ENCODE measurements around the gene RPL41. TPM values are rescaled to one million over a fixed set of nuclear protein-coding genes. Genes with fewer than 3 reads are reported as not detected.

Gene RPL41
- total RNA-seq, 2 experiments from 2014 or later: 5,865 to 5,989 TPM

GRCh38 chr12:56098592-56098991 is 17.8 kb upstream of the RPL41 start:
- H3K9me3 Mint-ChIP-seq: no peaks in the 10 kb centered on the region
- no peak for ATAC-seq (ENCODE audit: poor library complexity)
- no peak for DNase-seq
- H3K36me3 Mint-ChIP-seq (ENCODE audit: low read depth): no peaks in the 10 kb centered on the region
- H3K27me3 Mint-ChIP-seq: no peaks in the 10 kb centered on the region
- Histone ChIP-seq H3K4me3 (ENCODE audit: low read length) (no peak overlapping the region), H3K4me1 (ENCODE audit: insufficient read depth, low read length) (peaks cover 25% of the 10 kb centered on the region), H3K27ac (ENCODE audit: low read depth in 1 of 2, low read length in 2 of 2) (no peak overlapping the region), H3K27me3 (ENCODE audit: control insufficient read depth in 1 of 2, insufficient read depth in 2 of 2, low read length in 2 of 2) (no peaks in the 10 kb centered on the region), H3K36me3 (ENCODE audit: insufficient read depth, low read length) (no peaks in the 10 kb centered on the region), H3K9me3 (ENCODE audit: control insufficient read depth in 1 of 2, insufficient read depth in 1 of 2, low read length in 2 of 2) (no peaks in the 10 kb centered on the region)
- intact Hi-C loops (cut with DNase I, micrococcal nuclease): no loop called here
- ChIA-PET POLR2A (no interaction called here), CTCF (no interaction called here)
- no peak overlapping the region for H3K4me3 Mint-ChIP-seq
- H3K27ac Mint-ChIP-seq: no peak overlapping the region
- TF ChIP-seq, protein P1, sequence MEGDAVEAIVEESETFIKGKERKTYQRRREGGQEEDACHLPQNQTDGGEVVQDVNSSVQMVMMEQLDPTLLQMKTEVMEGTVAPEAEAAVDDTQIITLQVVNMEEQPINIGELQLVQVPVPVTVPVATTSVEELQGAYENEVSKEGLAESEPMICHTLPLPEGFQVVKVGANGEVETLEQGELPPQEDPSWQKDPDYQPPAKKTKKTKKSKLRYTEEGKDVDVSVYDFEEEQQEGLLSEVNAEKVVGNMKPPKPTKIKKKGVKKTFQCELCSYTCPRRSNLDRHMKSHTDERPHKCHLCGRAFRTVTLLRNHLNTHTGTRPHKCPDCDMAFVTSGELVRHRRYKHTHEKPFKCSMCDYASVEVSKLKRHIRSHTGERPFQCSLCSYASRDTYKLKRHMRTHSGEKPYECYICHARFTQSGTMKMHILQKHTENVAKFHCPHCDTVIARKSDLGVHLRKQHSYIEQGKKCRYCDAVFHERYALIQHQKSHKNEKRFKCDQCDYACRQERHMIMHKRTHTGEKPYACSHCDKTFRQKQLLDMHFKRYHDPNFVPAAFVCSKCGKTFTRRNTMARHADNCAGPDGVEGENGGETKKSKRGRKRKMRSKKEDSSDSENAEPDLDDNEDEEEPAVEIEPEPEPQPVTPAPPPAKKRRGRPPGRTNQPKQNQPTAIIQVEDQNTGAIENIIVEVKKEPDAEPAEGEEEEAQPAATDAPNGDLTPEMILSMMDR (IDR thresholded peaks at IDR 0.05): no peak
- peaks cover 34% of the 10 kb centered on the region for H3K4me1 Mint-ChIP-seq (ENCODE audit: low read depth)

DNA sequence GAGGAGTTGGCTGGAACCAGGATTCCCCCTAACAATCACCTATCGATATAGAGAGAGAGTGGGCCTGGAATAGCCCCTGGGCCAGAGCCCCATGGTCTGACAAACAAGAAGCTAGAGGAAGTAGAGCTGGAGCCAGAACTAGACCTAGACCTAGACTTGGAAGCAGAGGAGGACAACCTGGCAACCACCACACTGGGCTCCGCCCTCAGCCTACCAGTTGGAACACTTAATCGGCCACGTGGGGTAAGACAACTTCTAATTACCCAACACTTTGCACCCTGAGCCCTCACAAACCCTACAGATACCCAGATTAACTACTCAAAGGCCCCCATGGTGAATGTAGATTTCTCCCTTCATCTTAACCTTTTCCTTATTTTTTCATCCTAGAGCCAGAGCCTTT is 16.6 kb upstream of the RPL41 start:
- no peaks in the 10 kb centered on the region for H3K36me3 ChIP-seq (ENCODE audit: insufficient read depth, low read length)
- H3K9me3 ChIP-seq (ENCODE audit: control insufficient read depth in 1 of 2, insufficient read depth in 1 of 2, low read length in 2 of 2): no peaks in the 10 kb centered on the region
- peaks cover 33% of the 10 kb centered on the region for H3K4me1 ChIP-seq (ENCODE audit: insufficient read depth, low read length)
- H3K4me1 Mint-ChIP-seq (ENCODE audit: low read depth): peaks cover 45% of the 10 kb centered on the region
- intact Hi-C loops (cut with DNase I, micrococcal nuclease): loop anchor here (2.0 to 10.0 kb wide), 3 partner anchors 17 to 365 kb away; partner anchors contain the start of gene DNAJC14 (in 1 of the 2)
- H3K4me3 ChIP-seq (ENCODE audit: low read length): no peak overlapping the region
- H3K27me3 ChIP-seq (ENCODE audit: control insufficient read depth in 1 of 2, insufficient read depth in 2 of 2, low read length in 2 of 2): no peaks in the 10 kb centered on the region
- H3K9me3 Mint-ChIP-seq: no peaks in the 10 kb centered on the region
- H3K4me3 Mint-ChIP-seq: peak overlapping the region; percentile 16
- peak overlapping the region; percentile 73 for H3K27ac Mint-ChIP-seq
- H3K27me3 Mint-ChIP-seq: no peaks in the 10 kb centered on the region
- H3K36me3 Mint-ChIP-seq (ENCODE audit: low read depth): peaks cover 11% of the 10 kb centered on the region
- TF ChIP-seq, protein P1 (IDR thresholded peaks at IDR 0.05): no peak
- H3K27ac ChIP-seq (ENCODE audit: low read depth in 1 of 2, low read length in 2 of 2): no peak overlapping the region
- DNase-seq (no peak), ATAC-seq (ENCODE audit: poor library complexity) (no peak)
- ChIA-PET POLR2A (no interaction called here), CTCF (no interaction called here)

DNA sequence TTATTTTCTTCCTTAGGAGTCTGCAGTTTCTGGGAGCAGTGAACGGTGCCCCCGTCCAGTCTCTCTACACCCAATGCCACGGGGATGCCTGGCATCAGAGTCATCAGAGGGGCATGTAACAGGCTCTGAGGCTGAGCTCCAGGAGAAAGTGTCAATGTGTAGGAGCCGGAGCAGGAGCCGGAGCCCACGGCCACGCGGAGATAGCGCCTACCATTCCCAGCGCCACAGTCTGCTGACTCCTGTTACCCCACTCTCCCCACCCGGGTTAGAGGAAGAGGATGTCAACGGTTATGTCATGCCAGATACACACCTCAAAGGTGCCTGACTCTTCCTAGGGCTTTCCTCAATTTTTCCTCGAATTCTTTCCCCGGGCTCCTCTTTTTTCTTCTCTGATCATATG is 15.4 kb upstream of the RPL41 start:
- no peaks in the 10 kb centered on the region for H3K27me3 Mint-ChIP-seq
- H3K9me3 ChIP-seq (ENCODE audit: control insufficient read depth in 1 of 2, insufficient read depth in 1 of 2, low read length in 2 of 2): no peaks in the 10 kb centered on the region
- ATAC-seq (ENCODE audit: poor library complexity): no peak
- CTCF ChIA-PET: interaction anchor here (0.7 kb wide), 1 partner anchor 376 kb away, joined by 3 read pairs; no protein-coding TSS in a partner anchor
- no peaks in the 10 kb centered on the region for H3K9me3 Mint-ChIP-seq
- peak overlapping the region; percentile 100 for H3K27ac Mint-ChIP-seq
- no peaks in the 10 kb centered on the region for H3K36me3 ChIP-seq (ENCODE audit: insufficient read depth, low read length)
- intact Hi-C loops (cut with DNase I, micrococcal nuclease): loop anchor here (2.0 to 10.0 kb wide), 3 partner anchors 18 to 366 kb away; partner anchors contain the start of gene DNAJC14 (in 1 of the 2)
- TF ChIP-seq, protein P1 (IDR thresholded peaks at IDR 0.05): no peak
- peaks cover 56% of the 10 kb centered on the region for H3K4me1 Mint-ChIP-seq (ENCODE audit: low read depth)
- H3K4me3 ChIP-seq (ENCODE audit: low read length): no peak overlapping the region
- POLR2A ChIA-PET: interaction anchor here (6.3 kb wide), 1 partner anchor 16 kb away, joined by 233 read pairs; the partner anchor contains the start of genes RPL41 and ZC3H10
- peaks cover 19% of the 10 kb centered on the region for H3K36me3 Mint-ChIP-seq (ENCODE audit: low read depth)
- H3K4me1 ChIP-seq (ENCODE audit: insufficient read depth, low read length): peaks cover 44% of the 10 kb centered on the region
- H3K4me3 Mint-ChIP-seq: no peak overlapping the region
- DNase-seq: no peak
- no peaks in the 10 kb centered on the region for H3K27me3 ChIP-seq (ENCODE audit: control insufficient read depth in 1 of 2, insufficient read depth in 2 of 2, low read length in 2 of 2)
- H3K27ac ChIP-seq (ENCODE audit: low read depth in 1 of 2, low read length in 2 of 2): no peak overlapping the region

All from CD4-positive, alpha-beta T cell (primary cell).